HEK293 (cell line): Measurements from ENCODE around the gene TRAF3.

ENCODE experiments used
- CTCF ChIA-PET: fragments of 350-600 bp; formaldehyde crosslinking; extraction: SDS; loops from one replicate; lab custom pipeline; 2021; ENCODE audit warnings: antibody characterized with exemption; lab: Yijun Ruan, JAX
- POLR2A ChIA-PET: fragments of 300-600 bp; formaldehyde crosslinking; extraction: SDS; loops from one replicate; lab custom pipeline; 2020; ENCODE audit warnings: antibody characterized with exemption, inconsistent platforms; lab: Yijun Ruan, JAX
- H3K27ac ChIP-seq: fragments of 200-500 bp; sonication (Bioruptor generic); 2 replicates; pipeline ENCODE4 v1.5.1; 2014; ENCODE audit warnings: low read depth, low read length, control low read depth, inconsistent platforms; ENCODE audit errors: extremely low read depth
- H3K36me3 ChIP-seq, 2 experiments: fragments of 200-500 bp in 1 of 2; sonication (Bioruptor generic) in 1 of 2; 1 replicate in 1 of 2; 2 replicates in 1 of 2; pipeline ENCODE4 v1.5.1; 2014 to 2017; ENCODE audit warnings: inconsistent platforms in 2 of 2, low read length in 2 of 2; ENCODE audit not compliant: control insufficient read depth in 2 of 2, insufficient read depth in 1 of 2
- H3K4me1 ChIP-seq: fragments of 200-500 bp; sonication (Bioruptor generic); 2 replicates; pipeline ENCODE4 v1.5.1; 2014; ENCODE audit warnings: mild to moderate bottlenecking, low read length, inconsistent platforms; ENCODE audit not compliant: control insufficient read depth, insufficient read depth
- H3K4me3 ChIP-seq: 2 replicates; pipeline ENCODE4 v1.5.1; 2011; ENCODE audit warnings: low read depth, mild to moderate bottlenecking, control low read depth, low read length, moderate library complexity
- H3K9me3 ChIP-seq: fragments of 200-500 bp; sonication (Bioruptor generic); 2 replicates; pipeline ENCODE4 v1.5.1; 2014; ENCODE audit warnings: low read depth, low read length, inconsistent platforms; ENCODE audit not compliant: control insufficient read depth, insufficient read depth
- GLI2 ChIP-seq: fragments of 450-650 bp; formaldehyde crosslinking; IDR thresholded peaks from 2 replicates; pipeline ENCODE4; 2017; ENCODE audit warnings: missing biosample characterization, missing genetic modification characterization, low read depth, borderline replicate concordance
- GLIS2 ChIP-seq: fragments of 450-650 bp; formaldehyde crosslinking; IDR thresholded peaks from 2 replicates; pipeline ENCODE4 v1.5.1; 2016; ENCODE audit warnings: missing biosample characterization, missing genetic modification characterization
- KLF1 ChIP-seq: fragments of 450-650 bp; formaldehyde crosslinking; IDR thresholded peaks from 2 replicates; pipeline ENCODE4 v1.5.1; 2016; ENCODE audit warnings: missing biosample characterization, missing genetic modification characterization
- KLF10 ChIP-seq: fragments of 450-650 bp; IDR thresholded peaks from 2 replicates; pipeline ENCODE4 v1.5.1; 2018; ENCODE audit warnings: missing biosample characterization, mild to moderate bottlenecking, missing genetic modification characterization
- KLF7 ChIP-seq: fragments of 450-650 bp; formaldehyde crosslinking; IDR thresholded peaks from 2 replicates; pipeline ENCODE4 v1.5.1; 2016; ENCODE audit warnings: missing biosample characterization, missing genetic modification characterization, borderline replicate concordance
- KLF8 ChIP-seq: fragments of 450-650 bp; formaldehyde crosslinking; IDR thresholded peaks from 2 replicates; pipeline ENCODE4 v1.5.1; 2016; ENCODE audit warnings: missing biosample characterization, missing genetic modification characterization
- MZF1 ChIP-seq: fragments of 450-650 bp; formaldehyde crosslinking; IDR thresholded peaks from 2 replicates; pipeline ENCODE4 v1.5.1; 2017; ENCODE audit warnings: missing biosample characterization, missing genetic modification characterization, borderline replicate concordance
- PATZ1 ChIP-seq: fragments of 450-650 bp; formaldehyde crosslinking; IDR thresholded peaks from 2 replicates; pipeline ENCODE4 v1.5.1; 2016; ENCODE audit warnings: missing biosample characterization, missing genetic modification characterization
- RBAK ChIP-seq: fragments of 450-650 bp; formaldehyde crosslinking; IDR thresholded peaks from 2 replicates; pipeline ENCODE4 v1.5.1; 2016; ENCODE audit warnings: missing biosample characterization, missing genetic modification characterization
- SCRT2 ChIP-seq: fragments of 450-650 bp; formaldehyde crosslinking; IDR thresholded peaks from 2 replicates; pipeline ENCODE4 v1.5.1; 2016; ENCODE audit warnings: missing biosample characterization, missing genetic modification characterization
- SP3 ChIP-seq: fragments of 450-650 bp; formaldehyde crosslinking; IDR thresholded peaks from 2 replicates; pipeline ENCODE4 v1.5.1; 2016; ENCODE audit warnings: missing biosample characterization, missing genetic modification characterization
- ZBTB10 ChIP-seq: fragments of 450-650 bp; formaldehyde crosslinking; IDR thresholded peaks from 2 replicates; pipeline ENCODE4 v1.5.1; 2016; ENCODE audit warnings: missing biosample characterization, missing genetic modification characterization
- ZBTB20 ChIP-seq: fragments of 450-650 bp; formaldehyde crosslinking; IDR thresholded peaks from 2 replicates; pipeline ENCODE4 v1.5.1; 2016; ENCODE audit warnings: missing biosample characterization, missing genetic modification characterization
- ZNF121 ChIP-seq: fragments of 450-650 bp; formaldehyde crosslinking; IDR thresholded peaks from 2 replicates; pipeline ENCODE4 v1.5.1; 2016; ENCODE audit warnings: missing biosample characterization, missing genetic modification characterization
- ZNF146 ChIP-seq: fragments of 450-650 bp; formaldehyde crosslinking; IDR thresholded peaks from 2 replicates; pipeline ENCODE4 v1.5.1; 2016; ENCODE audit warnings: missing biosample characterization, missing genetic modification characterization
- ZNF2 ChIP-seq: fragments of 450-650 bp; formaldehyde crosslinking; IDR thresholded peaks from 2 replicates; pipeline ENCODE4 v1.5.1; 2016; ENCODE audit warnings: missing biosample characterization, missing genetic modification characterization
- ZNF221 ChIP-seq: fragments of 450-650 bp; formaldehyde crosslinking; IDR thresholded peaks from 2 replicates; pipeline ENCODE4 v1.5.1; 2017; ENCODE audit warnings: missing biosample characterization, missing genetic modification characterization, borderline replicate concordance
- ZNF223 ChIP-seq: fragments of 450-650 bp; formaldehyde crosslinking; IDR thresholded peaks from 2 replicates; pipeline ENCODE4 v1.5.1; 2016; ENCODE audit warnings: missing biosample characterization, missing genetic modification characterization
- ZNF292 ChIP-seq: fragments of 450-650 bp; formaldehyde crosslinking; IDR thresholded peaks from 2 replicates; pipeline ENCODE4 v1.5.1; 2016; ENCODE audit warnings: low read depth, missing biosample characterization, missing genetic modification characterization, borderline replicate concordance
- ZNF510 ChIP-seq: fragments of 450-650 bp; formaldehyde crosslinking; IDR thresholded peaks from 2 replicates; pipeline ENCODE4 v1.5.1; 2018; ENCODE audit warnings: mild to moderate bottlenecking, missing genetic modification characterization, missing biosample characterization; ENCODE audit not compliant: insufficient replicate concordance
- ZNF514 ChIP-seq: fragments of 450-650 bp; formaldehyde crosslinking; IDR thresholded peaks from 2 replicates; pipeline ENCODE4 v1.5.1; 2016; ENCODE audit warnings: missing biosample characterization, missing genetic modification characterization
- ZNF548 ChIP-seq: fragments of 450-650 bp; formaldehyde crosslinking; IDR thresholded peaks from 2 replicates; pipeline ENCODE4 v1.5.1; 2016; ENCODE audit warnings: missing biosample characterization, missing genetic modification characterization
- ZNF555 ChIP-seq: fragments of 450-650 bp; formaldehyde crosslinking; conservative IDR thresholded peaks from 2 replicates; pipeline ENCODE4 v1.5.1; 2017; ENCODE audit warnings: missing biosample characterization, mild to moderate bottlenecking, missing genetic modification characterization, inconsistent platforms
- ZNF560 ChIP-seq: fragments of 450-650 bp; formaldehyde crosslinking; IDR thresholded peaks from 2 replicates; pipeline ENCODE4 v1.5.1; 2017; ENCODE audit warnings: missing biosample characterization, missing genetic modification characterization, borderline replicate concordance
- ZNF561 ChIP-seq: fragments of 450-650 bp; IDR thresholded peaks from 2 replicates; pipeline ENCODE4 v1.5.1; 2018; ENCODE audit warnings: missing biosample characterization, missing genetic modification characterization, borderline replicate concordance
- ZNF571 ChIP-seq: fragments of 450-650 bp; formaldehyde crosslinking; IDR thresholded peaks from 2 replicates; pipeline ENCODE4 v1.5.0; 2017; ENCODE audit warnings: missing biosample characterization, missing genetic modification characterization
- ZNF596 ChIP-seq: fragments of 450-650 bp; IDR thresholded peaks from 2 replicates; pipeline ENCODE4 v1.5.0; 2018; ENCODE audit warnings: missing biosample characterization, mild to moderate bottlenecking, missing genetic modification characterization, moderate library complexity
- ZNF623 ChIP-seq: fragments of 450-650 bp; formaldehyde crosslinking; IDR thresholded peaks from 2 replicates; pipeline ENCODE4 v1.5.1; 2016; ENCODE audit warnings: missing biosample characterization, missing genetic modification characterization
- ZNF654 ChIP-seq: fragments of 450-650 bp; formaldehyde crosslinking; IDR thresholded peaks from 2 replicates; pipeline ENCODE4 v1.5.1; 2016; ENCODE audit warnings: low read depth, missing biosample characterization, missing genetic modification characterization
- ZNF701 ChIP-seq: fragments of 450-650 bp; formaldehyde crosslinking; IDR thresholded peaks from 2 replicates; pipeline ENCODE4 v1.5.1; 2016; ENCODE audit warnings: missing biosample characterization, missing genetic modification characterization
- ZNF76 ChIP-seq: fragments of 450-650 bp; formaldehyde crosslinking; IDR thresholded peaks from 2 replicates; pipeline ENCODE4; 2016; ENCODE audit warnings: low read depth, missing biosample characterization, missing genetic modification characterization, borderline replicate concordance
- ZNF768 ChIP-seq: fragments of 450-650 bp; formaldehyde crosslinking; IDR thresholded peaks from 2 replicates; pipeline ENCODE4 v1.5.1; 2018; ENCODE audit warnings: missing biosample characterization, mild to moderate bottlenecking, missing genetic modification characterization
- ZXDB ChIP-seq: fragments of 450-650 bp; formaldehyde crosslinking; IDR thresholded peaks from 2 replicates; pipeline ENCODE4 v1.5.1; 2016; ENCODE audit warnings: missing biosample characterization, missing genetic modification characterization

Gene TRAF3

GRCh38 chr14:102927878-102928411, 150.7 kb downstream of the TRAF3 start (continued):
- no peak for TF ChIP-seq ZNF768 (tag by site-specific recombination)
- TF ChIP-seq, all 188 proteins: peak for 1

GRCh38 chr14:102928412-102929240, 151.4 kb downstream of the TRAF3 start:
- Histone ChIP-seq H3K4me1 (no peaks in the 10 kb centered on the region), H3K27ac (no peak overlapping the region; the same call in 1 of the 2 replicates), H3K36me3 (peaks cover 0 to 11% of the 10 kb centered on the region in 2 experiments; a peak in 1 of 3 replicates), H3K4me3 (peak overlapping the region; percentile 26), H3K9me3 (no peaks in the 10 kb centered on the region)
- ChIA-PET CTCF (no interaction called here), POLR2A (no interaction called here)
- TF ChIP-seq ZBTB20 (tag by site-specific recombination) (no peak), ZNF76 (tag by site-specific recombination) (no peak), ZNF654 (tag by site-specific recombination) (no peak), ZNF121 (tag by site-specific recombination) (no peak), ZBTB10 (tag by site-specific recombination) (no peak), ZNF514 (tag by site-specific recombination) (no peak), ZNF510 (tag by site-specific recombination) (no peak), ZNF596 (tag by site-specific recombination) (no peak), ZNF555 (tag by site-specific recombination) (no peak), ZXDB (tag by site-specific recombination) (no peak), ZNF292 (no peak), GLI2 (no peak), MZF1 (no peak), KLF10 (tag by site-specific recombination) (no peak), RBAK (tag by site-specific recombination) (no peak), ZNF560 (no peak), ZNF571 (no peak), ZNF223 (tag by site-specific recombination) (no peak), ZNF561 (tag by site-specific recombination) (no peak), KLF1 (tag by site-specific recombination) (peak; percentile 62; the same call in 1 of the 2 replicates), ZNF221 (tag by site-specific recombination) (no peak), ZNF623 (tag by site-specific recombination) (no peak), KLF7 (tag by site-specific recombination) (no peak), KLF8 (tag by site-specific recombination) (peak; percentile 72), PATZ1 (peak; percentile 16; the same call in 1 of the 2 replicates), ZNF548 (no peak), SP3 (tag by site-specific recombination) (peak; percentile 64), ZNF701 (no peak), GLIS2 (tag by site-specific recombination) (peak; percentile 43; the same call in 1 of the 2 replicates), ZNF2 (tag by site-specific recombination) (no peak), ZNF146 (tag by site-specific recombination) (no peak), SCRT2 (tag by site-specific recombination) (0 out of 2 replicates have a peak, but pooled peaks have one; percentile 19)
